Suprapubic skin (tissue), 3 donors: Measurements from ENCODE around the gene FBXW9.
"Not testable (repeated sequence)": the region's sequence is repeated elsewhere in the genome, so short reads cannot be mapped to it uniquely, and the experiment has no call there.

ENCODE experiments used
- CTCF ChIP-seq, 2 donors: fragments of 200-600 bp in 1 of 2; fragments of 450-650 bp in 1 of 2; sonication (generic) in 1 of 2; IDR thresholded peaks; one replicate each; pipeline ENCODE4 v1.5.1; 2016 to 2019; ENCODE audit warnings: antibody characterized with exemption in 2 of 2, mild to moderate bottlenecking in 1 of 2, moderate library complexity in 1 of 2
- EP300 ChIP-seq: sonication (generic); formaldehyde crosslinking; IDR thresholded peaks from one replicate; pipeline ENCODE4 v1.6.1; 2017; ENCODE audit warnings: antibody characterized with exemption
- POLR2A ChIP-seq, 2 donors: fragments of 450-650 bp; IDR thresholded peaks; one replicate each; pipeline ENCODE4 v1.6.1; 2017; ENCODE audit warnings: antibody characterized with exemption in 2 of 2, mild to moderate bottlenecking in 2 of 2, moderate library complexity in 2 of 2

GRCh38 chr19:12678039-12678438 lies 18.4 kb downstream of the FBXW9 start:
- TF ChIP-seq CTCF (IDR thresholded peaks at IDR 0.05); POLR2A (IDR thresholded peaks at IDR 0.05); EP300: not testable (repeated sequence)
